Measurements from ENCODE around the gene UNCX. TPM values are rescaled to one million over a fixed set of nuclear protein-coding genes. Genes with fewer than 3 reads are reported as not detected.

UNCX gene
- total and polyA plus RNA-seq, 4 donors: not detected

- Histone ChIP-seq H3K9ac (ENCODE audit: insufficient read depth in 1 of 2, low read length in 2 of 2) (no peak overlapping the region), H3K9me3 (ENCODE audit: control insufficient read depth in 4 of 4, insufficient read depth in 3 of 4, low read length in 3 of 4) (no peaks in the 10 kb centered on the region), H3K27ac (ENCODE audit: low read depth in 1 of 2, low read length in 1 of 2) (no peak overlapping the region), H3K4me3 (no peak overlapping the region), H3K36me3 (ENCODE audit: control insufficient read depth in 4 of 4, insufficient read depth in 4 of 4, low read length in 4 of 4) (no peaks in the 10 kb centered on the region), H3K4me1 (ENCODE audit: control insufficient read depth in 5 of 5, insufficient read depth in 5 of 5, low read length in 5 of 5) (no peaks in the 10 kb centered on the region), H3K27me3 (ENCODE audit: control insufficient read depth in 3 of 3, insufficient read depth in 3 of 3, low read length in 2 of 3) (peaks cover 14 to 78% (median 21%) of the 10 kb centered on the region in 3 donors)
- DNase-seq (no peak), ATAC-seq (ENCODE audit: insufficient read depth, low FRiP score) (no peak)
- 77 to 83% methylated on average over 10 to 11 of the region's 11 CpGs for WGBS, 2 donors
- TF ChIP-seq, protein P1, sequence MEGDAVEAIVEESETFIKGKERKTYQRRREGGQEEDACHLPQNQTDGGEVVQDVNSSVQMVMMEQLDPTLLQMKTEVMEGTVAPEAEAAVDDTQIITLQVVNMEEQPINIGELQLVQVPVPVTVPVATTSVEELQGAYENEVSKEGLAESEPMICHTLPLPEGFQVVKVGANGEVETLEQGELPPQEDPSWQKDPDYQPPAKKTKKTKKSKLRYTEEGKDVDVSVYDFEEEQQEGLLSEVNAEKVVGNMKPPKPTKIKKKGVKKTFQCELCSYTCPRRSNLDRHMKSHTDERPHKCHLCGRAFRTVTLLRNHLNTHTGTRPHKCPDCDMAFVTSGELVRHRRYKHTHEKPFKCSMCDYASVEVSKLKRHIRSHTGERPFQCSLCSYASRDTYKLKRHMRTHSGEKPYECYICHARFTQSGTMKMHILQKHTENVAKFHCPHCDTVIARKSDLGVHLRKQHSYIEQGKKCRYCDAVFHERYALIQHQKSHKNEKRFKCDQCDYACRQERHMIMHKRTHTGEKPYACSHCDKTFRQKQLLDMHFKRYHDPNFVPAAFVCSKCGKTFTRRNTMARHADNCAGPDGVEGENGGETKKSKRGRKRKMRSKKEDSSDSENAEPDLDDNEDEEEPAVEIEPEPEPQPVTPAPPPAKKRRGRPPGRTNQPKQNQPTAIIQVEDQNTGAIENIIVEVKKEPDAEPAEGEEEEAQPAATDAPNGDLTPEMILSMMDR (IDR thresholded peaks at IDR 0.05; ENCODE audit: control extremely low read depth, extremely low read depth): no peak
These were observed 23.9 kb downstream of the UNCX start for GRCh38 chr7:1256621-1257020.

GRCh38 chr7:1257221-1257620 lies 24.5 kb downstream of the UNCX start:
- Histone ChIP-seq H3K4me1 (ENCODE audit: control insufficient read depth in 5 of 5, insufficient read depth in 5 of 5, low read length in 5 of 5) (no peaks in the 10 kb centered on the region), H3K27ac (ENCODE audit: low read depth in 1 of 2, low read length in 1 of 2) (no peak overlapping the region), H3K9me3 (ENCODE audit: control insufficient read depth in 4 of 4, insufficient read depth in 3 of 4, low read length in 3 of 4) (no peaks in the 10 kb centered on the region), H3K36me3 (ENCODE audit: control insufficient read depth in 4 of 4, insufficient read depth in 4 of 4, low read length in 4 of 4) (no peaks in the 10 kb centered on the region), H3K4me3 (no peak overlapping the region), H3K9ac (ENCODE audit: insufficient read depth in 1 of 2, low read length in 2 of 2) (no peak overlapping the region), H3K27me3 (ENCODE audit: control insufficient read depth in 3 of 3, insufficient read depth in 3 of 3, low read length in 2 of 3) (peaks cover 14 to 75% (median 18%) of the 10 kb centered on the region in 3 donors)
- DNase-seq (no peak), ATAC-seq (ENCODE audit: insufficient read depth, low FRiP score) (no peak)
- 54 to 63% methylated on average over 12 of the region's 12 CpGs for WGBS, 2 donors
- TF ChIP-seq, protein P1 (IDR thresholded peaks at IDR 0.05; ENCODE audit: control extremely low read depth, extremely low read depth): no peak

- TF ChIP-seq, protein P1 (IDR thresholded peaks at IDR 0.05; ENCODE audit: control extremely low read depth, extremely low read depth): no peak
- Histone ChIP-seq H3K27ac (ENCODE audit: low read depth in 1 of 2, low read length in 1 of 2) (no peak overlapping the region), H3K4me3 (no peak overlapping the region), H3K9me3 (ENCODE audit: control insufficient read depth in 4 of 4, insufficient read depth in 3 of 4, low read length in 3 of 4) (no peaks in the 10 kb centered on the region), H3K36me3 (ENCODE audit: control insufficient read depth in 4 of 4, insufficient read depth in 4 of 4, low read length in 4 of 4) (no peaks in the 10 kb centered on the region), H3K27me3 (ENCODE audit: control insufficient read depth in 3 of 3, insufficient read depth in 3 of 3, low read length in 2 of 3) (peaks cover 14 to 72% (median 21%) of the 10 kb centered on the region in 3 donors), H3K4me1 (ENCODE audit: control insufficient read depth in 5 of 5, insufficient read depth in 5 of 5, low read length in 5 of 5) (no peaks in the 10 kb centered on the region), H3K9ac (ENCODE audit: insufficient read depth in 1 of 2, low read length in 2 of 2) (no peak overlapping the region)
- WGBS, 2 donors: 54 to 72% methylated on average over 13 of the region's 13 CpGs
- DNase-seq: no peak
- no peak for ATAC-seq (ENCODE audit: insufficient read depth, low FRiP score)
These were observed 25.2 kb downstream of the UNCX start for GRCh38 chr7:1257863-1258262.

- Histone ChIP-seq H3K27me3 (ENCODE audit: control insufficient read depth in 3 of 3, insufficient read depth in 3 of 3, low read length in 2 of 3) (peaks cover 11 to 70% (median 27%) of the 10 kb centered on the region in 3 donors), H3K9me3 (ENCODE audit: control insufficient read depth in 4 of 4, insufficient read depth in 3 of 4, low read length in 3 of 4) (peaks cover 0 to 6% (median 0%) of the 10 kb centered on the region in 4 donors), H3K9ac (ENCODE audit: insufficient read depth in 1 of 2, low read length in 2 of 2) (no peak overlapping the region), H3K36me3 (ENCODE audit: control insufficient read depth in 4 of 4, insufficient read depth in 4 of 4, low read length in 4 of 4) (no peaks in the 10 kb centered on the region), H3K4me1 (ENCODE audit: control insufficient read depth in 5 of 5, insufficient read depth in 5 of 5, low read length in 5 of 5) (no peaks in the 10 kb centered on the region), H3K4me3 (no peak overlapping the region), H3K27ac (ENCODE audit: low read depth in 1 of 2, low read length in 1 of 2) (no peak overlapping the region)
- DNase-seq (no peak), ATAC-seq (ENCODE audit: insufficient read depth, low FRiP score) (no peak)
- TF ChIP-seq, protein P1 (IDR thresholded peaks at IDR 0.05; ENCODE audit: control extremely low read depth, extremely low read depth): no peak
- 63 to 72% methylated on average over 18 to 21 of the region's 21 CpGs for WGBS, 2 donors
These were observed 27.1 kb downstream of the UNCX start for GRCh38 chr7:1259621-1260243.

Data from lung (tissue), 12 donors.